Neural cell (in vitro differentiated cells): ENCODE data around the gene DR1. TPM values are rescaled to one million over a fixed set of nuclear protein-coding genes. Genes with fewer than 3 reads are reported as not detected.

ENCODE experiments used
- H2AFZ ChIP-seq: fragments of 200-600, 300-800 bp; sonication (generic), shearing (Covaris generic); 2 replicates; pipeline ENCODE4 v1.6.0; 2014; ENCODE audit warnings: low read depth, mild to moderate bottlenecking, antibody characterized with exemption, low read length, moderate library complexity
- H3F3A ChIP-seq: fragments of 200-600 bp; shearing (Covaris generic); 2 replicates; pipeline ENCODE4 v1.6.1; 2016; ENCODE audit warnings: mild to moderate bottlenecking, moderate library complexity, mixed read lengths, antibody characterized with exemption, low read length; ENCODE audit not compliant: insufficient read depth, poor library complexity, severe bottlenecking
- H3K27ac ChIP-seq: fragments of 200-600, 300-800 bp; sonication (generic), shearing (Covaris generic); 2 replicates; pipeline ENCODE4 v1.5.1; 2014; ENCODE audit warnings: mild to moderate bottlenecking, low read length, moderate library complexity
- H3K27me3 ChIP-seq: fragments of 300-800, 200-600 bp; sonication (generic), shearing (Covaris generic); 2 replicates; pipeline ENCODE4 v1.6.0; 2014; ENCODE audit warnings: mild to moderate bottlenecking, low read depth, low read length, moderate library complexity; ENCODE audit not compliant: insufficient read depth
- H3K36me3 ChIP-seq: fragments of 300-800, 200-600 bp; sonication (generic), shearing (Covaris generic); 2 replicates; pipeline ENCODE4 v1.5.1; 2014; ENCODE audit warnings: mild to moderate bottlenecking, antibody characterized with exemption, low read length, moderate library complexity; ENCODE audit not compliant: insufficient read depth
- H3K4me2 ChIP-seq: fragments of 300-800, 200-600 bp; sonication (generic), shearing (Covaris generic); 2 replicates; pipeline ENCODE4 v1.6.0; 2014; ENCODE audit warnings: mild to moderate bottlenecking, low read length
- H3K4me3 ChIP-seq: fragments of 300-800, 200-600 bp; sonication (generic), shearing (Covaris generic); 2 replicates; pipeline ENCODE4 v1.5.1; 2014; ENCODE audit warnings: mild to moderate bottlenecking, low read length, moderate library complexity
- H3K79me2 ChIP-seq: fragments of 200-600 bp; shearing (Covaris generic); replicated peaks from 2 replicates; pipeline ENCODE4 v1.6.0; 2014; ENCODE audit warnings: mild to moderate bottlenecking, low read length, moderate library complexity; ENCODE audit not compliant: insufficient read depth
- H3K9ac ChIP-seq: fragments of 300-800, 200-600 bp; sonication (generic), shearing (Covaris generic); 2 replicates; pipeline ENCODE4 v1.6.1; 2016; ENCODE audit warnings: mild to moderate bottlenecking, low read length, mixed read lengths
- H3K9me2 ChIP-seq: fragments of 200-600 bp; shearing (Covaris generic); 2 replicates; pipeline ENCODE4 v1.6.1; 2016; ENCODE audit warnings: mild to moderate bottlenecking, low read length, mixed read lengths; ENCODE audit not compliant: insufficient read depth
- H3K9me3 ChIP-seq: fragments of 200-600, 300-800 bp; sonication (generic), shearing (Covaris generic); 2 replicates; pipeline ENCODE4 v1.6.1; 2016; ENCODE audit warnings: mild to moderate bottlenecking, mixed run types, low read length, moderate library complexity, mixed read lengths
- H4K20me1 ChIP-seq: fragments of 200-600 bp; shearing (Covaris generic); 2 replicates; pipeline ENCODE4 v1.6.1; 2016; ENCODE audit warnings: mild to moderate bottlenecking, mixed run types; ENCODE audit not compliant: insufficient read depth
- EP300 ChIP-seq: fragments of 450-650 bp; conservative IDR thresholded peaks from 2 replicates; pipeline ENCODE4 v1.6.1; 2014; ENCODE audit warnings: antibody characterized with exemption, mild to moderate bottlenecking, moderate library complexity; ENCODE audit not compliant: poor library complexity, severe bottlenecking
- EZH2 ChIP-seq: fragments of 200-600, 300-800 bp; shearing (Covaris generic), sonication (generic); IDR thresholded peaks from 2 replicates; pipeline ENCODE4 v1.6.1; 2014; ENCODE audit warnings: antibody characterized with exemption, low read length, borderline replicate concordance, mild to moderate bottlenecking; ENCODE audit not compliant: insufficient read depth, poor library complexity, severe bottlenecking
- MXI1 ChIP-seq: fragments of 450-650 bp; conservative IDR thresholded peaks from 2 replicates; pipeline ENCODE4 v1.6.1; 2014; ENCODE audit warnings: antibody characterized with exemption, mild to moderate bottlenecking; ENCODE audit not compliant: poor library complexity, severe bottlenecking
- POLR2AphosphoS5 ChIP-seq: IDR thresholded peaks from 2 replicates; pipeline ENCODE4 v1.6.1; 2012
- RAD21 ChIP-seq: fragments of 450-650 bp; conservative IDR thresholded peaks from 2 replicates; pipeline ENCODE4 v1.6.1; 2014; ENCODE audit warnings: antibody characterized with exemption, mild to moderate bottlenecking, moderate library complexity
- SMC3 ChIP-seq: fragments of 450-650 bp; conservative IDR thresholded peaks from 2 replicates; pipeline ENCODE4 v1.6.1; 2014; ENCODE audit warnings: antibody characterized with exemption, mild to moderate bottlenecking, moderate library complexity; ENCODE audit not compliant: poor library complexity
- TAF1 ChIP-seq: IDR thresholded peaks from 2 replicates; pipeline ENCODE4 v1.6.1; 2012; ENCODE audit warnings: low read depth
- polyA plus RNA-seq: library from polyadenylated mRNA; depleted of rRNA; stranded (reverse); fragments of >200 nt; gene quantifications from 2 replicates; pipeline ENCODE4 v1.2.3, GENCODE V29; 2014
- TF ChIP-seq, protein P1 (sequence below): fragments of 450-650 bp; IDR thresholded peaks from 2 replicates; pipeline ENCODE4 v1.5.1; 2014; ENCODE audit warnings: antibody characterized with exemption, mild to moderate bottlenecking, moderate library complexity; ENCODE audit not compliant: poor library complexity, severe bottlenecking
- TF ChIP-seq, protein P2 (sequence below): IDR thresholded peaks from 2 replicates; pipeline ENCODE4 v1.6.1; 2012; ENCODE audit warnings: borderline replicate concordance

Gene DR1
- polyA plus RNA-seq, 1 donor from 2014 or later, result 57.2 TPM

DNA sequence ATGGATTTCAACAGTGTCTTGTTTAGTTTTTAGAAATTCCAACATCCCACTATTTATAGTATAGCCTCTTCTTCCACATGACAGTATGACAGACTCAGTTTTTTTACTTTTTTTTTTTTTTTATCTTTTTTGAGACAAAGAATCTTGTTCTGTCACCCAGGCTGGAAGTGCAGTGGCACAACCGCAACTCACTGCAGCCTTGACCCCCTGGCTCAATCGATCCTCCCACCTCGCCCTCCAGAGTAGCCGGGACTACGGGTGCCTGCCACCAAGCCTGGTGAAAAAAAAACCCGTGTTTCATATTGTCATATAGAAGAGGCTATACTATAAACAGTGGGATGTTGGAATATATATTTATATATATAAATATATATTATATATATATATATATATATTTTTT is 1.2 kb upstream of the DR1 start:
- Histone ChIP-seq H3K9me3 (no peaks in the 10 kb centered on the region), H3K9me2 (no peaks in the 10 kb centered on the region), H3K9ac (no peak overlapping the region), H3K4me2 (no peak overlapping the region), H3F3A (peaks cover 7% of the 10 kb centered on the region), H3K27me3 (no peaks in the 10 kb centered on the region), H3K4me3 (no peak overlapping the region), H4K20me1 (peaks cover 5% of the 10 kb centered on the region), H3K79me2 (peaks cover 40% of the 10 kb centered on the region), H2AFZ (no peak overlapping the region), H3K27ac (no peak overlapping the region), H3K36me3 (no peaks in the 10 kb centered on the region)
- TF ChIP-seq EZH2 (no peak), SMC3 (no peak), EP300 (no peak), RAD21 (no peak), MXI1 (no peak), POLR2AphosphoS5 (no peak), TAF1 (no peak)
- TF ChIP-seq, protein P1, sequence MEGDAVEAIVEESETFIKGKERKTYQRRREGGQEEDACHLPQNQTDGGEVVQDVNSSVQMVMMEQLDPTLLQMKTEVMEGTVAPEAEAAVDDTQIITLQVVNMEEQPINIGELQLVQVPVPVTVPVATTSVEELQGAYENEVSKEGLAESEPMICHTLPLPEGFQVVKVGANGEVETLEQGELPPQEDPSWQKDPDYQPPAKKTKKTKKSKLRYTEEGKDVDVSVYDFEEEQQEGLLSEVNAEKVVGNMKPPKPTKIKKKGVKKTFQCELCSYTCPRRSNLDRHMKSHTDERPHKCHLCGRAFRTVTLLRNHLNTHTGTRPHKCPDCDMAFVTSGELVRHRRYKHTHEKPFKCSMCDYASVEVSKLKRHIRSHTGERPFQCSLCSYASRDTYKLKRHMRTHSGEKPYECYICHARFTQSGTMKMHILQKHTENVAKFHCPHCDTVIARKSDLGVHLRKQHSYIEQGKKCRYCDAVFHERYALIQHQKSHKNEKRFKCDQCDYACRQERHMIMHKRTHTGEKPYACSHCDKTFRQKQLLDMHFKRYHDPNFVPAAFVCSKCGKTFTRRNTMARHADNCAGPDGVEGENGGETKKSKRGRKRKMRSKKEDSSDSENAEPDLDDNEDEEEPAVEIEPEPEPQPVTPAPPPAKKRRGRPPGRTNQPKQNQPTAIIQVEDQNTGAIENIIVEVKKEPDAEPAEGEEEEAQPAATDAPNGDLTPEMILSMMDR, result no peak
- TF ChIP-seq, protein P2, sequence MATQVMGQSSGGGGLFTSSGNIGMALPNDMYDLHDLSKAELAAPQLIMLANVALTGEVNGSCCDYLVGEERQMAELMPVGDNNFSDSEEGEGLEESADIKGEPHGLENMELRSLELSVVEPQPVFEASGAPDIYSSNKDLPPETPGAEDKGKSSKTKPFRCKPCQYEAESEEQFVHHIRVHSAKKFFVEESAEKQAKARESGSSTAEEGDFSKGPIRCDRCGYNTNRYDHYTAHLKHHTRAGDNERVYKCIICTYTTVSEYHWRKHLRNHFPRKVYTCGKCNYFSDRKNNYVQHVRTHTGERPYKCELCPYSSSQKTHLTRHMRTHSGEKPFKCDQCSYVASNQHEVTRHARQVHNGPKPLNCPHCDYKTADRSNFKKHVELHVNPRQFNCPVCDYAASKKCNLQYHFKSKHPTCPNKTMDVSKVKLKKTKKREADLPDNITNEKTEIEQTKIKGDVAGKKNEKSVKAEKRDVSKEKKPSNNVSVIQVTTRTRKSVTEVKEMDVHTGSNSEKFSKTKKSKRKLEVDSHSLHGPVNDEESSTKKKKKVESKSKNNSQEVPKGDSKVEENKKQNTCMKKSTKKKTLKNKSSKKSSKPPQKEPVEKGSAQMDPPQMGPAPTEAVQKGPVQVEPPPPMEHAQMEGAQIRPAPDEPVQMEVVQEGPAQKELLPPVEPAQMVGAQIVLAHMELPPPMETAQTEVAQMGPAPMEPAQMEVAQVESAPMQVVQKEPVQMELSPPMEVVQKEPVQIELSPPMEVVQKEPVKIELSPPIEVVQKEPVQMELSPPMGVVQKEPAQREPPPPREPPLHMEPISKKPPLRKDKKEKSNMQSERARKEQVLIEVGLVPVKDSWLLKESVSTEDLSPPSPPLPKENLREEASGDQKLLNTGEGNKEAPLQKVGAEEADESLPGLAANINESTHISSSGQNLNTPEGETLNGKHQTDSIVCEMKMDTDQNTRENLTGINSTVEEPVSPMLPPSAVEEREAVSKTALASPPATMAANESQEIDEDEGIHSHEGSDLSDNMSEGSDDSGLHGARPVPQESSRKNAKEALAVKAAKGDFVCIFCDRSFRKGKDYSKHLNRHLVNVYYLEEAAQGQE, result no peak

DNA sequence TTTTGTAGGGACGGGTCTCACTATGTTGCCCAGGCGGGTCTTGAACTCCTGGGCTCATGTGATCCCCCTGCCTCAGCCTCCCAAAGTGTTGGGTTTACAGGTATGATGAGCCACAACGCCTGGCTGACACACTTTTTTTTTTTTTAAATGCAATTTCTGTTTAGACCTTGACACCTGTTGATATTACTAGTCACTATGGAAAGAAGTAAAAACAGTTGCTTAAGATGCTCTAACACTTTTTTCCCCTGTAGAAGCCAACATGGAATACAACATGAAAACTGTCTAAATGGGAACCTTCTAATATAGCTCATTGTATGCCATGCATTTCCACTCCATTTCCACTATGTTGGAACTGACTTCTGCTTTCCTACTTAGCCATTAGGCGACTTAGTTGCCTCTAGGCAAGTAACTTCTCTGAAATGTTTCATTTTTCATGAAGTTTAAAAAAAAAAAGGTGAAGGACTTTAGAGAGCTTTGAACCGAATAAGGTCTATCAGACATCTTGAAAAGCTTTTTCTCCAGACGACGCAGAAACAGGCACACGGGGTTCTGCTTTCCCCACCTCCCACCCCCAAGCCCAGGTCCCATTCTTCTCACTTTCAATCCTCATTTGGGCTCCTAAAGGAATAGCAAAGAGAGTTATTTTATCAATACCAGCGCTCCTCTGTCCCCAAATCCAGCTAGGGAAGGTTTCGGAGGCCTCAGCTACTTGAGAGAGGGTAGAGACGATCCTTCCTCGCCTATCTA is 648 bp upstream of the DR1 start:
- H3K9me3 ChIP-seq, result no peaks in the 10 kb centered on the region
- peaks cover 5% of the 10 kb centered on the region for H4K20me1 ChIP-seq
- peak overlapping the region; percentile 60 for H3K4me2 ChIP-seq
- no peaks in the 10 kb centered on the region for H3K9me2 ChIP-seq
- H3K27ac ChIP-seq, result peak overlapping the region; percentile 95
- peak overlapping the region; percentile 94 for H2AFZ ChIP-seq
- TF ChIP-seq, protein P2, result no peak
- TF ChIP-seq POLR2AphosphoS5 (no peak), SMC3 (no peak), MXI1 (no peak), EZH2 (no peak), EP300 (no peak), RAD21 (no peak)
- H3K79me2 ChIP-seq, result peaks cover 45% of the 10 kb centered on the region
- H3K27me3 ChIP-seq, result no peaks in the 10 kb centered on the region
- H3K4me3 ChIP-seq, result peak overlapping the region; percentile 86
- H3K9ac ChIP-seq, result peak overlapping the region; percentile 92
- H3K36me3 ChIP-seq, result no peaks in the 10 kb centered on the region
- H3F3A ChIP-seq, result peaks cover 7% of the 10 kb centered on the region
